RPMI7951 (cell line): ENCODE data around the gene GYPE. TPM values are rescaled to one million over a fixed set of nuclear protein-coding genes. Genes with fewer than 3 reads are reported as not detected.
"Not testable (repeated sequence)": the region's sequence is repeated elsewhere in the genome, so short reads cannot be mapped to it uniquely, and the experiment has no call there.

ENCODE experiments used
- DNase-seq: peaks from one replicate; pipeline ENCODE4 v3.0.0-alpha.2; 2012; ENCODE audit warnings: low read depth
- total RNA-seq: library from RNA; depleted of rRNA; stranded (reverse); fragments of >200 nt; shearing (Covaris generic); gene quantifications from 2 replicates; pipeline ENCODE4 v1.2.3, GENCODE V29; 2014; rRNA removed

The GYPE gene
- total RNA-seq, result not detected in 2 replicates

GRCh38 chr4:143905440-143905839 is at the start of gene GYPE:
TSS of gene GYPE (minus strand) at chr4:143905559. CDS start at chr4:143905507, 52 bp downstream.
- DNase-seq, result not testable (repeated sequence)

GRCh38 chr4:143951458-143951972 is 46.2 kb upstream of the GYPE start:
- DNase-seq, result not testable (repeated sequence)

- not testable (repeated sequence) for DNase-seq
Measured at GRCh38 chr4:143950967-143951366, 45.6 kb upstream of the GYPE start.

- not testable (repeated sequence) for DNase-seq
Measured at GRCh38 chr4:143950185-143950584, 44.8 kb upstream of the GYPE start.

GRCh38 chr4:143947493-143947892 is 42.1 kb upstream of the GYPE start:
- not testable (repeated sequence) for DNase-seq

GRCh38 chr4:143940708-143941107 is 35.3 kb upstream of the GYPE start:
- not testable (repeated sequence) for DNase-seq

GRCh38 chr4:143939528-143939927 is 34.2 kb upstream of the GYPE start:
- no peak for DNase-seq

- DNase-seq, result not testable (repeated sequence)
Measured at GRCh38 chr4:143938890-143939289, 33.5 kb upstream of the GYPE start.

GRCh38 chr4:143921181-143921580 is 15.8 kb upstream of the GYPE start:
- no peak for DNase-seq

- not testable (repeated sequence) for DNase-seq
Measured at GRCh38 chr4:143916485-143916884, 11.1 kb upstream of the GYPE start.

GRCh38 chr4:143912478-143912877 is 7.1 kb upstream of the GYPE start:
- DNase-seq, result not testable (repeated sequence)

GRCh38 chr4:143911528-143912417 is 6.4 kb upstream of the GYPE start:
- DNase-seq, result not testable (repeated sequence)

- not testable (repeated sequence) for DNase-seq
Measured at GRCh38 chr4:143910906-143911305, 5.5 kb upstream of the GYPE start.

GRCh38 chr4:143907811-143908210 is 2.5 kb upstream of the GYPE start:
- not testable (repeated sequence) for DNase-seq

- DNase-seq, result not testable (repeated sequence)
Measured at GRCh38 chr4:143904431-143904830, 928 bp downstream of the GYPE start.

- not testable (repeated sequence) for DNase-seq
Measured at GRCh38 chr4:143890323-143890722, 15.0 kb downstream of the GYPE start.

GRCh38 chr4:143888189-143888588 is 17.2 kb downstream of the GYPE start:
- not testable (repeated sequence) for DNase-seq

- DNase-seq, result not testable (repeated sequence)
Measured at GRCh38 chr4:143884965-143885364, 20.4 kb downstream of the GYPE start.

- DNase-seq, result no peak
Measured at GRCh38 chr4:143883529-143883928, 21.8 kb downstream of the GYPE start.

- no peak for DNase-seq
Measured at GRCh38 chr4:143882892-143883291, 22.5 kb downstream of the GYPE start.

- not testable (repeated sequence) for DNase-seq
Measured at GRCh38 chr4:143879561-143879960, 25.8 kb downstream of the GYPE start.

- DNase-seq, result not testable (repeated sequence)
Measured at GRCh38 chr4:143875357-143875756, 30.0 kb downstream of the GYPE start.
